H1 (cell line): ENCODE data around the gene KRT83. TPM values are rescaled to one million over a fixed set of nuclear protein-coding genes. Genes with fewer than 3 reads are reported as not detected.

Source experiments
- CTCF ChIA-PET: fragments of 300-600 bp; sonication (Branson Sonifier 250); formaldehyde crosslinking; loops from one replicate; lab custom pipeline; 2021; ENCODE audit not compliant: partially characterized antibody; lab: Charles Lee
- POLR2A ChIA-PET: fragments of 300-600 bp; sonication (Branson Sonifier 250); formaldehyde crosslinking; loops from one replicate; lab custom pipeline; 2021; ENCODE audit warnings: inconsistent platforms; ENCODE audit not compliant: partially characterized antibody; lab: Charles Lee
- DNase-seq, 2 experiments: peaks; one replicate each; pipeline versions ENCODE4 v3.0.0 to v3.0.0-alpha.2; 2010 to 2022; ENCODE audit warnings: low spot score in 2 of 2, low read depth in 1 of 2, mixed read lengths in 1 of 2
- FAIRE-seq: peaks from 2 replicates; lab custom pipeline; 2011; peaks lifted over from hg19 to GRCh38; lab: Jason Lieb, UNC
- H2AFZ ChIP-seq: 2 replicates; pipeline ENCODE4 v1.8.1; 2012; ENCODE audit warnings: low read length, inconsistent platforms
- H2AK5ac ChIP-seq: 2 replicates; pipeline ENCODE4 v1.6.1; 2013; ENCODE audit warnings: low read depth, low read length
- H2BK120ac ChIP-seq: replicated peaks from 2 replicates; pipeline ENCODE3; 2013; ENCODE audit warnings: low read depth, low read length, inconsistent platforms
- H2BK12ac ChIP-seq: 2 replicates; pipeline ENCODE4 v1.6.1; 2013; ENCODE audit warnings: low read depth, low read length
- H2BK15ac ChIP-seq: 2 replicates; pipeline ENCODE4 v1.6.1; 2013; ENCODE audit warnings: low read length
- H2BK20ac ChIP-seq: 2 replicates; pipeline ENCODE4 v1.6.1; 2013; ENCODE audit warnings: low read length
- H2BK5ac ChIP-seq: 2 replicates; pipeline ENCODE4 v1.6.1; 2013; ENCODE audit warnings: low read depth, low read length
- H3K14ac ChIP-seq: 2 replicates; pipeline ENCODE4 v1.6.1; 2013; ENCODE audit warnings: inconsistent platforms; ENCODE audit not compliant: insufficient read length
- H3K18ac ChIP-seq: 2 replicates; pipeline ENCODE4 v1.6.1; 2013; ENCODE audit warnings: low read length; ENCODE audit errors: extremely low read depth
- H3K23ac ChIP-seq: 2 replicates; pipeline ENCODE4 v1.6.1; 2013; ENCODE audit warnings: inconsistent platforms; ENCODE audit not compliant: insufficient read length
- H3K23me2 ChIP-seq: 2 replicates; pipeline ENCODE4 v1.6.1; 2013; ENCODE audit warnings: low read depth, low read length
- H3K27ac ChIP-seq: 2 replicates; pipeline ENCODE4 v1.6.1; 2011; ENCODE audit warnings: low read depth, low read length, inconsistent platforms
- H3K27me3 ChIP-seq, 4 experiments: replicated peaks in 1 of 4; 1 replicate in 1 of 4; 2 replicates in 3 of 4; pipeline versions ENCODE4 v1.6.1 to v1.8.1; 2011 to 2013; ENCODE audit warnings: low read length in 3 of 4, mild to moderate bottlenecking in 3 of 4, inconsistent platforms in 2 of 4, mixed read lengths in 2 of 4, moderate library complexity in 1 of 4; ENCODE audit not compliant: control insufficient read depth in 3 of 4, insufficient read depth in 3 of 4; ENCODE audit errors: extremely low read depth in 1 of 4
- H3K36me3 ChIP-seq, 4 experiments: 2 replicates each; pipeline versions ENCODE4 v1.6.1 to v1.8.1; 2011 to 2013; ENCODE audit warnings: mild to moderate bottlenecking in 4 of 4, low read length in 3 of 4, moderate library complexity in 2 of 4, control low read depth in 1 of 4, inconsistent platforms in 1 of 4; ENCODE audit not compliant: insufficient read depth in 4 of 4, control insufficient read depth in 2 of 4
- H3K4ac ChIP-seq: replicated peaks from 2 replicates; pipeline ENCODE3; 2013; ENCODE audit warnings: low read length, low read depth, mixed read lengths, inconsistent platforms; ENCODE audit not compliant: insufficient read length
- H3K4me1 ChIP-seq, 4 experiments: replicated peaks in 1 of 4; 1 replicate in 1 of 4; 2 replicates in 3 of 4; pipeline versions ENCODE4 v1.6.1 to v1.8.1; 2011 to 2013; ENCODE audit warnings: low read length in 3 of 4, inconsistent platforms in 2 of 4, mixed read lengths in 1 of 4; ENCODE audit not compliant: insufficient read depth in 4 of 4, control insufficient read depth in 3 of 4
- H3K4me2 ChIP-seq, 2 experiments: 2 replicates each; pipeline versions ENCODE4 v1.6.1 to v1.8.1; 2011 to 2013; ENCODE audit warnings: low read depth in 2 of 2, low read length in 2 of 2, control low read depth in 1 of 2, inconsistent platforms in 1 of 2, mild to moderate bottlenecking in 1 of 2; ENCODE audit not compliant: insufficient read depth in 1 of 2
- H3K4me3 ChIP-seq, 4 experiments: fragments of 200-600, 300-600 bp in 1 of 4; sonication (generic), shearing (Covaris generic), sonication (Bioruptor Twin) in 1 of 4; 2 replicates each; pipeline versions ENCODE4 v1.5.1 to v1.8.1; 2011 to 2016; ENCODE audit warnings: low read length in 4 of 4, low read depth in 3 of 4, control low read depth in 2 of 4, inconsistent platforms in 2 of 4, mild to moderate bottlenecking in 2 of 4, mixed read lengths in 1 of 4, moderate library complexity in 1 of 4; ENCODE audit not compliant: insufficient read depth in 2 of 4; ENCODE audit errors: extremely low read depth in 1 of 4
- H3K56ac ChIP-seq: replicated peaks from 2 replicates; pipeline ENCODE3; 2013; ENCODE audit warnings: low read depth, mild to moderate bottlenecking, mixed read lengths, low read length, inconsistent platforms; ENCODE audit not compliant: insufficient read length
- H3K79me1 ChIP-seq: 2 replicates; pipeline ENCODE4 v1.6.1; 2013; ENCODE audit warnings: low read depth, low read length, control low read depth
- H3K79me2 ChIP-seq, 2 experiments: 2 replicates each; pipeline versions ENCODE4 v1.6.1 to v1.8.1; 2012 to 2013; ENCODE audit warnings: low read length in 2 of 2, mild to moderate bottlenecking in 2 of 2, inconsistent platforms in 1 of 2; ENCODE audit not compliant: insufficient read depth in 2 of 2, control insufficient read depth in 1 of 2
- H3K9ac ChIP-seq, 4 experiments: replicated peaks in 1 of 4; 1 replicate in 1 of 4; 2 replicates in 3 of 4; pipeline versions ENCODE4 v1.6.1 to v1.8.1; 2011 to 2013; ENCODE audit warnings: low read depth in 3 of 4, low read length in 3 of 4, control low read depth in 2 of 4, mild to moderate bottlenecking in 2 of 4, moderate library complexity in 2 of 4, inconsistent platforms in 1 of 4; ENCODE audit errors: extremely low read depth in 1 of 4
- H3K9me3 ChIP-seq, 2 experiments: 2 replicates each; pipeline versions ENCODE4 v1.6.1 to v1.8.1; 2012 to 2013; ENCODE audit warnings: mild to moderate bottlenecking in 2 of 2, moderate library complexity in 2 of 2, control low read depth in 1 of 2, inconsistent platforms in 1 of 2, low read depth in 1 of 2, low read length in 1 of 2, mixed read lengths in 1 of 2; ENCODE audit not compliant: insufficient read depth in 2 of 2
- H4K20me1 ChIP-seq, 2 experiments: replicated peaks in 1 of 2; 2 replicates each; pipeline versions ENCODE3 to v1.8.1; 2011 to 2013; ENCODE audit warnings: inconsistent platforms in 2 of 2, low read length in 2 of 2, mild to moderate bottlenecking in 1 of 2; ENCODE audit not compliant: insufficient read depth in 2 of 2, control insufficient read depth in 1 of 2
- H4K5ac ChIP-seq: 2 replicates; pipeline ENCODE4 v1.6.1; 2013; ENCODE audit warnings: low read length, low read depth, mixed read lengths, inconsistent platforms; ENCODE audit not compliant: insufficient read length
- H4K8ac ChIP-seq: 2 replicates; pipeline ENCODE4 v1.8.0; 2013; ENCODE audit warnings: mild to moderate bottlenecking, moderate library complexity, low read length, inconsistent platforms; ENCODE audit not compliant: insufficient read depth; ENCODE audit errors: extremely low read depth
- H4K91ac ChIP-seq: replicated peaks from 2 replicates; pipeline ENCODE3; 2013; ENCODE audit warnings: low read length, mixed read lengths, inconsistent platforms; ENCODE audit not compliant: insufficient read length
- POLR2AphosphoS5 ChIP-seq: IDR thresholded peaks from 2 replicates; pipeline ENCODE4 v1.6.1; 2011; ENCODE audit warnings: low read depth, low read length
- POU5F1 ChIP-seq: IDR thresholded peaks from 2 replicates; pipeline ENCODE4 v1.6.1; 2011; ENCODE audit warnings: low read depth, mild to moderate bottlenecking, low read length, moderate library complexity
- WGBS, 2 experiments: shearing (Covaris generic) in 1 of 2; methylation state at CpG; one replicate each; pipeline versions ENCODE4 v1.1.6 to v1.1.7; 2013 to 2015; ENCODE audit warnings: low lambda C conversion rate in 2 of 2, mixed read lengths in 2 of 2, inconsistent platforms in 1 of 2, low coverage in 1 of 2, missing lambda C conversion rate in 1 of 2; ENCODE audit not compliant: insufficient replicate concordance in 2 of 2, insufficient coverage in 1 of 2, insufficient read length in 1 of 2; ENCODE audit errors: extremely low coverage in 1 of 2, missing lambda C conversion rate in 1 of 2; 5-methylcytosine and 5-hydroxymethylcytosine counted together
- polyA plus RNA-seq, 7 experiments: library from polyadenylated mRNA; depleted of rRNA in 3 of 7; stranded (reverse) in 5 of 7; unstranded in 2 of 7; fragments of >200 nt in 5 of 7; fragments of 200-250 nt in 2 of 7; gene quantifications; 1 replicate in 5 of 7; 2 replicates in 1 of 7; 4 replicates in 1 of 7; pipeline versions ENCODE4 v1.2.1 to v1.2.3, GENCODE V29; 2011 to 2013; ENCODE audit warnings: missing spikeins in 2 of 7, mixed read lengths in 2 of 7
- total RNA-seq: library from RNA; stranded (reverse); fragmentation: NEBNext Ultra II Directional; extraction: Animal tissue kit (Norgen Biotek cat#: 25700); gene quantifications from 2 replicates; pipeline ENCODE4 v1.2.1, GENCODE V29; 2021

The KRT83 gene
- total and polyA plus RNA-seq, 2 of the 8 experiments (the other 6 are each of a cell fraction or from before 2014, with no cell fraction given) = not detected

- FAIRE-seq (no peak), DNase-seq (no peak)
- H3K36me3 ChIP-seq = no peaks in the 10 kb centered on the region
- no peak overlapping the region for H3K4me2 ChIP-seq
- H2BK120ac ChIP-seq = no peak overlapping the region
- H3K56ac ChIP-seq = no peak overlapping the region
- no peak overlapping the region for H4K5ac ChIP-seq
- H3K79me2 ChIP-seq = no peaks in the 10 kb centered on the region
- no peaks in the 10 kb centered on the region for H3K79me1 ChIP-seq
- H2AFZ ChIP-seq = no peak overlapping the region
- no peak overlapping the region for H4K91ac ChIP-seq
- no peak overlapping the region for H2BK5ac ChIP-seq
- H3K4ac ChIP-seq = no peak overlapping the region
- ChIA-PET POLR2A (no interaction called here), CTCF (interaction anchor here (0.7 to 6.7 kb wide), 49 partner anchors 10 to 523 kb away, joined by 3 to 88 read pairs (median 5); partner anchors contain the start of genes KRT5, KRT80 and KRT84)
- H3K4me3 ChIP-seq = no peak overlapping the region
- no peak overlapping the region for H2BK12ac ChIP-seq
- H2AK5ac ChIP-seq = no peak overlapping the region
- no peaks in the 10 kb centered on the region for H3K4me1 ChIP-seq
- no peaks in the 10 kb centered on the region for H3K23me2 ChIP-seq
- no peak overlapping the region for H2BK20ac ChIP-seq
- no peak overlapping the region for H3K23ac ChIP-seq
- H4K20me1 ChIP-seq = peaks cover 0 to 1% of the 10 kb centered on the region in 2 experiments
- no peak overlapping the region for H4K8ac ChIP-seq
- H3K18ac ChIP-seq = no peak overlapping the region
- no peak for TF ChIP-seq POLR2AphosphoS5
- no peak for TF ChIP-seq POU5F1
- no peak overlapping the region for H3K9ac ChIP-seq
- WGBS, 2 experiments = 86% methylated on average over 1 of the region's 1 CpG; no CpG with 5 or more reads in 1 of the 2 experiments
- H3K27me3 ChIP-seq = no peaks in the 10 kb centered on the region
- no peak overlapping the region for H3K14ac ChIP-seq
- H2BK15ac ChIP-seq = no peak overlapping the region
- H3K27ac ChIP-seq = no peak overlapping the region
- no peaks in the 10 kb centered on the region for H3K9me3 ChIP-seq
Observed at GRCh38 chr12:52361553-52361952, 40.4 kb upstream of the KRT83 start.
